Heart right ventricle (tissue), 16 donors: ENCODE data around the gene TOR1B. TPM values are rescaled to one million over a fixed set of nuclear protein-coding genes. Genes with fewer than 3 reads are reported as not detected.

Experiments used
- ATAC-seq, 8 donors: fragments of 200-7000 bp; cut with Tn5 transposase; one replicate each; pipeline ENCODE4 v1.9.1; 2020; ENCODE audit warnings: mild to moderate bottlenecking in 8 of 8, moderate library complexity in 8 of 8, moderate number of reproducible peaks in 1 of 8
- DNase-seq, 2 donors: peaks; one replicate each; pipeline ENCODE4 v3.0.0-alpha.2; 2020
- H3K27ac ChIP-seq, 10 donors: fragments of 200-600 bp; sonication (generic) in 2 of 10; one replicate each; pipeline versions ENCODE4 v1.5.0 to v1.8.0; 2020 to 2022; ENCODE audit warnings: mild to moderate bottlenecking in 3 of 10
- H3K27me3 ChIP-seq, 7 donors: fragments of 200-600 bp; one replicate each; pipeline ENCODE4 v1.8.0; 2021 to 2022; ENCODE audit warnings: mild to moderate bottlenecking in 2 of 7
- H3K36me3 ChIP-seq, 9 donors: fragments of 200-600 bp; sonication (generic) in 1 of 9; one replicate each; pipeline versions ENCODE4 v1.5.0 to v1.8.0; 2020 to 2022; ENCODE audit warnings: mild to moderate bottlenecking in 2 of 9
- H3K4me1 ChIP-seq, 9 donors: fragments of 200-600 bp; sonication (generic) in 1 of 9; one replicate each; pipeline versions ENCODE4 v1.5.0 to v1.8.0; 2020 to 2022; ENCODE audit warnings: mild to moderate bottlenecking in 4 of 9
- H3K4me3 ChIP-seq, 10 donors: fragments of 200-600 bp; sonication (generic) in 2 of 10; one replicate each; pipeline versions ENCODE4 v1.5.0 to v1.8.0; 2020 to 2022; ENCODE audit warnings: mild to moderate bottlenecking in 7 of 10, moderate library complexity in 2 of 10
- H3K9me3 ChIP-seq, 11 donors: fragments of 200-600 bp in 10 of 11; sonication (generic) in 2 of 11; one replicate each; pipeline versions ENCODE4 v1.5.0 to v1.8.0; 2013 to 2022; ENCODE audit warnings: mild to moderate bottlenecking in 2 of 11, control low read depth in 1 of 11, moderate library complexity in 1 of 11
- CTCF ChIP-seq, 9 donors: fragments of 200-600 bp; sonication (generic) in 2 of 9; IDR thresholded peaks; one replicate each; pipeline versions ENCODE4 v1.5.0 to v1.8.0; 2021 to 2022; ENCODE audit warnings: antibody characterized with exemption in 9 of 9, mild to moderate bottlenecking in 5 of 9, moderate library complexity in 1 of 9
- WGBS, 2 donors: extraction: QIAGEN DNeasy Blood & Tissue Kit; methylation state at CpG; one replicate each; pipeline ENCODE4 v1.1.7; 2013; ENCODE audit warnings: inconsistent platforms in 1 of 2; 5-methylcytosine and 5-hydroxymethylcytosine counted together
- intact Hi-C, 10 donors: fragments of 100-400 bp; cut with DNase I; formaldehyde crosslinking; loops; one replicate each; pipeline versions ENCODE4 v1.11.1 to v1.14.2; 2022
- polyA plus RNA-seq, 2 donors: library from polyadenylated mRNA; stranded (reverse); fragments of 200-250 nt; gene quantifications; one replicate each; pipeline ENCODE4 v1.2.3, GENCODE V29; 2013
- total RNA-seq, 10 donors: library from RNA; stranded (reverse); fragmentation: NEBNext Ultra II Directional in 3 of 10; extraction: Animal tissue kit (Norgen Biotek cat#: 25700) in 3 of 10; gene quantifications; one replicate each; pipeline versions ENCODE4 v1.2.1 to v1.2.4, GENCODE V29; 2021 to 2023
- donor health status: Arrhythmogenic right ventricular cardiomyopathy.
- donor health status: ischemic (EF 13 %, LVEDD 7.1; RV severe dilation, severe dysfunction).
- donor health status: healthy with polysubstance abuse.
- donor health status: DM: no; HTN: yes; CAD: no.
- donor health status: DM: no; HTN: no; CAD: no.
- donor health status: ischemic (EF 25% LVEDD 6.9; RV normal size, moderate dysfunction).
- donor health status: ischemic (EF 25% LVEDD 5.7; RV mildly dilated, moderate dysfunction).
- donor health status: healthy.
- donor health status: DM: yes; HTN: yes; CAD: no.
- donor health status: Ischemic cardiomyopathy.
- donor health status: ischemic (EF 35%, LVEDD 5.7; RV mildly dilated, moderate dysfunction).
- donor health status: nonischemic (EF 11% LVEDD 7.7; RV severe dilation, severe dysfunction).
- donor health status: DM: yes; HTN: yes; CAD: no.
- donor health status: PGD.
- donor health status: ischemic (EF 29% LVEDD 5.4; RV normal size, mild dysfunction).
- donor health status: nonischemic (EF 23%, LVEDD 6.1; RV moderate dilation, normal function).

TOR1B gene
- total and polyA plus RNA-seq, 12 donors, result 6.4 to 13.8 (median 11.0) TPM

- ATAC-seq, result no peak
- Histone ChIP-seq H3K27me3 (no peaks in the 10 kb centered on the region), H3K27ac (no peak overlapping the region), H3K9me3 (no peaks in the 10 kb centered on the region), H3K4me1 (peaks cover 0 to 8% (median 0%) of the 10 kb centered on the region in 9 donors), H3K4me3 (no peak overlapping the region), H3K36me3 (peaks cover 0 to 99% (median 40%) of the 10 kb centered on the region in 9 donors)
- intact Hi-C loops, result no loop called here
- no peak for DNase-seq
- 89 to 91% methylated on average over 11 of the region's 11 CpGs for WGBS, 2 donors
- no peak for TF ChIP-seq CTCF (IDR thresholded peaks at IDR 0.05)
These were observed 12.3 kb downstream of the TOR1B start for GRCh38 chr9:129815278-129815677.

GRCh38 chr9:129816501-129817435 lies 13.8 kb downstream of the TOR1B start:
- TF ChIP-seq CTCF (IDR thresholded peaks at IDR 0.05), result no peak
- no peak for DNase-seq
- 90 to 91% methylated on average over 14 of the region's 14 CpGs for WGBS, 2 donors
- no peak for ATAC-seq
- Histone ChIP-seq H3K9me3 (no peaks in the 10 kb centered on the region), H3K36me3 (peaks cover 0 to 100% (median 51%) of the 10 kb centered on the region in 9 donors), H3K4me3 (no peak overlapping the region), H3K27ac (peak overlapping the region in 1 of 10 donors; percentile 26), H3K27me3 (no peaks in the 10 kb centered on the region), H3K4me1 (peaks cover 0 to 8% (median 0%) of the 10 kb centered on the region in 9 donors)
- intact Hi-C loops, result no loop called here

GRCh38 chr9:129822898-129823541 lies 20.0 kb downstream of the TOR1B start:
- Histone ChIP-seq H3K27ac (peak overlapping the region in 5 of 10 donors; percentile 37 to 88 (median 76)), H3K9me3 (no peaks in the 10 kb centered on the region), H3K4me1 (peaks cover 4 to 10% (median 8%) of the 10 kb centered on the region in 9 donors), H3K36me3 (peaks cover 0 to 65% (median 26%) of the 10 kb centered on the region in 9 donors), H3K4me3 (peak overlapping the region; percentile 64 to 96 (median 83)), H3K27me3 (no peaks in the 10 kb centered on the region)
- ATAC-seq (peak; percentile 4 to 47 (median 12)), DNase-seq (no peak)
- intact Hi-C loops, result no loop called here
- 20 to 22% methylated on average over 24 to 26 of the region's 26 CpGs for WGBS, 2 donors
- no peak for TF ChIP-seq CTCF (IDR thresholded peaks at IDR 0.05)

GRCh38 chr9:129823542-129823934 lies 20.6 kb downstream of the TOR1B start:
- Histone ChIP-seq H3K27ac (peak overlapping the region in 9 of 10 donors; percentile 63 to 88 (median 81)), H3K36me3 (peaks cover 0 to 65% (median 26%) of the 10 kb centered on the region in 9 donors), H3K9me3 (no peaks in the 10 kb centered on the region), H3K4me3 (peak overlapping the region; percentile 64 to 96 (median 83)), H3K4me1 (peaks cover 4 to 10% (median 8%) of the 10 kb centered on the region in 9 donors), H3K27me3 (no peaks in the 10 kb centered on the region)
- WGBS, 2 donors, result 1% methylated on average over 11 to 15 of the region's 15 CpGs
- intact Hi-C loops, result no loop called here
- peak in 7 of 8 donors; percentile 12 to 48 (median 35) for ATAC-seq
- TF ChIP-seq CTCF (IDR thresholded peaks at IDR 0.05), result no peak
- no peak for DNase-seq
